AG04450 (cell line): Measurements from ENCODE around the gene RCN1. TPM values are rescaled to one million over a fixed set of nuclear protein-coding genes. Genes with fewer than 3 reads are reported as not detected.

Experiments
- CTCF ChIA-PET: fragments of 300-600, 350-600 bp; formaldehyde crosslinking; extraction: SDS; loops from one replicate; lab custom pipeline; 2022; ENCODE audit warnings: antibody characterized with exemption, inconsistent platforms; lab: Charles Lee
- POLR2A ChIA-PET: fragments of 350-600 bp; formaldehyde crosslinking; extraction: SDS; loops from one replicate; lab custom pipeline; 2021; ENCODE audit warnings: antibody characterized with exemption, inconsistent platforms; lab: Yijun Ruan, JAX
- DNase-seq: peaks from one replicate; pipeline ENCODE4 v3.0.0-alpha.2; 2011; ENCODE audit warnings: low read depth, low spot score
- H3K27ac ChIP-seq: one replicate; pipeline ENCODE4 v1.5.1; 2012; ENCODE audit warnings: low read depth, low read length, control low read depth
- H3K27me3 ChIP-seq: one replicate; pipeline ENCODE4 v1.6.0; 2012; ENCODE audit warnings: low read length; ENCODE audit not compliant: control insufficient read depth, insufficient read depth
- H3K4me3 ChIP-seq: 2 replicates; pipeline ENCODE4 v1.5.1; 2011; ENCODE audit warnings: mild to moderate bottlenecking, low read depth, low read length, control low read depth
- H3K9me3 ChIP-seq: 2 replicates; pipeline ENCODE4 v1.5.1; 2012; ENCODE audit warnings: low read length; ENCODE audit not compliant: control insufficient read depth, insufficient read depth
- CTCF ChIP-seq: IDR thresholded peaks from 2 replicates; pipeline ENCODE4 v1.5.1; 2011; ENCODE audit warnings: low read depth, low read length, control low read depth, inconsistent platforms
- polyA plus RNA-seq: library from polyadenylated mRNA; depleted of rRNA; stranded (reverse); fragments of >200 nt; gene quantifications from 2 replicates; pipeline ENCODE4 v1.2.3, GENCODE V29; 2011

The RCN1 gene
- polyA plus RNA-seq, 1 experiment: 448 TPM

- H3K9me3 ChIP-seq: no peaks in the 10 kb centered on the region
- H3K27me3 ChIP-seq: no peaks in the 10 kb centered on the region
- no peak for DNase-seq
- no peak overlapping the region for H3K4me3 ChIP-seq
- TF ChIP-seq CTCF: no peak
- CTCF ChIA-PET: interaction anchor here (0.8 to 1.6 kb wide), 3 partner anchors 32 to 51 kb away, joined by 3 to 6 read pairs (median 5); no protein-coding TSS in a partner anchor
- POLR2A ChIA-PET: interaction anchor here (1.1 to 1.2 kb wide), 2 partner anchors 13 to 33 kb away, joined by 3 to 4 read pairs; partner anchors contain the start of gene RCN1
- no peak overlapping the region for H3K27ac ChIP-seq
These were observed 13.1 kb downstream of the RCN1 start for GRCh38 chr11:32103941-32104340.

- no peak for TF ChIP-seq CTCF
These were observed 15.1 kb downstream of the RCN1 start for GRCh38 chr11:32105871-32106560.

GRCh38 chr11:32107647-32108046, 16.8 kb downstream of the RCN1 start:
- ChIA-PET CTCF (interaction anchor here (1.0 to 1.7 kb wide), 2 partner anchors 12 to 68 kb away, joined by 5 read pairs; no protein-coding TSS in a partner anchor), POLR2A (no interaction called here)
- TF ChIP-seq CTCF: no peak
- Histone ChIP-seq H3K4me3 (no peak overlapping the region), H3K27me3 (no peaks in the 10 kb centered on the region), H3K9me3 (no peaks in the 10 kb centered on the region), H3K27ac (no peak overlapping the region)
- DNase-seq: no peak

More at GRCh38 chr11:32105871-32106560, 15.1 kb downstream of the RCN1 start:
- H3K27ac ChIP-seq: no peak overlapping the region
- CTCF ChIA-PET: interaction anchor here (1.7 kb wide), 1 partner anchor 70 kb away, joined by 5 read pairs; no protein-coding TSS in a partner anchor
- no peak for DNase-seq
- H3K9me3 ChIP-seq: no peaks in the 10 kb centered on the region
- no peaks in the 10 kb centered on the region for H3K27me3 ChIP-seq
- POLR2A ChIA-PET: no interaction called here
- H3K4me3 ChIP-seq: no peak overlapping the region

GRCh38 chr11:32108576-32108975, 17.7 kb downstream of the RCN1 start:
- no peak for DNase-seq
- H3K4me3 ChIP-seq: no peak overlapping the region
- POLR2A ChIA-PET: interaction anchor here (1.1 kb wide), 1 partner anchor 18 kb away, joined by 5 read pairs; the partner anchor contains the start of gene RCN1
- H3K27me3 ChIP-seq: no peaks in the 10 kb centered on the region
- CTCF ChIA-PET: no interaction called here
- no peaks in the 10 kb centered on the region for H3K9me3 ChIP-seq
- H3K27ac ChIP-seq: peak overlapping the region; percentile 48
- TF ChIP-seq CTCF: no peak

GRCh38 chr11:32109138-32109537, 18.3 kb downstream of the RCN1 start:
- no peak for TF ChIP-seq CTCF
- CTCF ChIA-PET: no interaction called here
- POLR2A ChIA-PET: interaction anchor here (1.1 kb wide), 1 partner anchor 18 kb away, joined by 5 read pairs; the partner anchor contains the start of gene RCN1
- no peak overlapping the region for H3K4me3 ChIP-seq
- H3K9me3 ChIP-seq: no peaks in the 10 kb centered on the region
- H3K27me3 ChIP-seq: no peaks in the 10 kb centered on the region
- peak; percentile 72 for DNase-seq
- H3K27ac ChIP-seq: peak overlapping the region; percentile 48
